ENCODE results near the gene RIN3. TPM values are rescaled to one million over a fixed set of nuclear protein-coding genes. Genes with fewer than 3 reads are reported as not detected.

RIN3 gene
- total and polyA plus RNA-seq, 2 donors (not counting 3 experiments of a cell fraction or from before 2014, with no cell fraction given), result 5.1 to 20.8 TPM

DNA sequence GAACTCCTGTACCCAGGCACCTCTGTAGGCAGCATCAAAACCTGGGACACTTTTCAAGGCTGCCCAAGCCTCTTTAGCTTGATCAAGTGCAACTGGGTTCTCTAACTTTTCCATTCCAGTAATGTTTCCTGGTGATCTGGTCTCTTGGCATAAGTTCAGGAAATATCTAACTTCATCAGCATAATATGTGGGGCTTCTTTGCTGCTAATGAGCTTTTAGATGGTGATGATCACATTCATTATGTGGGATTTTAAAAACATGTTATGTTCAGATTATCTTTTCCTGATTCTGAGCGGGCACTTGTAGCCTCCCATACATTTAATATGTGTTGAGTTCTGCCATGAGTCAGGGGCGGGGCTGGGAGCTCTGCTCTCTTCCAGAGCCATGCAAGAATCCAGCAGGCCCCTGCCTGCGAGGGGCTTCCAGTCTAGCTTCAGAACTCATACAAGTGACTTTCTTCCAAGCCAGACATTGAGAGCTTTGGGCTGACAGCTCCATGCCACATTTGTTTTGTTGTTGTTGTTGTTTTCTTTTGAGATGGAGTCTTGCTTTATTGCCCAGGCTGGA, 39.5 kb upstream of the RIN3 start:
- H3K36me3 ChIP-seq (ENCODE audit: control insufficient read depth in 2 of 2, extremely low read depth in 1 of 2, insufficient read depth in 2 of 2, low read length in 2 of 2), result no peaks in the 10 kb centered on the region
- CTCF ChIA-PET, result interaction anchor here (1.2 to 1.4 kb wide), 2 partner anchors 13 to 15 kb away, joined by 3 to 4 read pairs; no protein-coding TSS in a partner anchor

DNA sequence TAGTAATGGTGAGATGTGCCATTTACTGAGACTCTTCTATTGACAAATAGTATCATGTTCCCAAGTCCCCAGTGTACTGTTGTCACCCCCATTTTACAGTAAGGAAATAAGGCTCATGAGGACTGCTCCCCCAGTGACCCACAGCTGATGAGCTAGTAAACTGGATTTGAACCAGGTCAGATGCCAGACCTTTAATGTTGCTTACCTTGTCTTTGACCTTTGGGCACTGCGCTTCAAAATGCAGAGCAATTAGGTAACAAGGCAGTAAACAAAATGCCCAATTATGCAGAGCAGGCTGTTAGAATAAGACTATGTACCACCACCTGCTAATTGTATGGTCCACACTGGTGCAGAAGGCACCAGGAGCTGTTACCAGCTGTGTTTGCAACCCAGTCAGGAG, 38.5 kb upstream of the RIN3 start:
- Histone ChIP-seq H3K9ac (replicated peaks; ENCODE audit: extremely low read depth, insufficient read depth, low read length) (no peak overlapping the region), H3K9me1 (replicated peaks; ENCODE audit: control insufficient read depth, extremely low read depth, insufficient read depth, low read length) (no peaks in the 10 kb centered on the region), H3K4me2 (ENCODE audit: insufficient read depth, low read length) (no peak overlapping the region), H3K4me3 (replicated peaks in 1 of 3; ENCODE audit: insufficient read depth in 1 of 3, low read depth in 1 of 3, low read length in 3 of 3) (no peak overlapping the region), H4K20me1 (replicated peaks; ENCODE audit: control insufficient read depth, extremely low read depth, insufficient read depth, low read length) (no peaks in the 10 kb centered on the region), H3K4me1 (ENCODE audit: control insufficient read depth, extremely low read depth, insufficient read depth, low read length) (no peaks in the 10 kb centered on the region), H3K27me3 (ENCODE audit: control insufficient read depth in 2 of 2, insufficient read depth in 2 of 2, low read length in 2 of 2) (peaks cover 2 to 5% of the 10 kb centered on the region in 2 experiments), H3K79me2 (ENCODE audit: control insufficient read depth, insufficient read depth, low read length) (no peaks in the 10 kb centered on the region), H3K9me3 (replicated peaks; ENCODE audit: control insufficient read depth, insufficient read depth, low read length) (no peaks in the 10 kb centered on the region), H3K36me3 (ENCODE audit: control insufficient read depth in 2 of 2, extremely low read depth in 1 of 2, insufficient read depth in 2 of 2, low read length in 2 of 2) (no peaks in the 10 kb centered on the region), H3K27ac (ENCODE audit: insufficient read depth, low read depth, low read length) (no peak overlapping the region), H2AFZ (ENCODE audit: low read depth, low read length) (no peak overlapping the region)
- dilution Hi-C loops (cut with MboI; ENCODE audit: extremely low pct_ligation_motif_present, low sequenced_read_pairs), result no loop called here
- intact Hi-C loops (cut with micrococcal nuclease), result no loop called here
- FAIRE-seq (no peak), DNase-seq (ENCODE audit: low read depth, low spot score) (no peak)
- ChIA-PET POLR2A (no interaction called here), CTCF (no interaction called here)
- TF ChIP-seq, protein P1, sequence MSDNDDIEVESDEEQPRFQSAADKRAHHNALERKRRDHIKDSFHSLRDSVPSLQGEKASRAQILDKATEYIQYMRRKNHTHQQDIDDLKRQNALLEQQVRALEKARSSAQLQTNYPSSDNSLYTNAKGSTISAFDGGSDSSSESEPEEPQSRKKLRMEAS (IDR thresholded peaks at IDR 0.05; ENCODE audit: insufficient read depth, insufficient read length), result no peak
- no peak for TF ChIP-seq EZH2 (IDR thresholded peaks at IDR 0.05; ENCODE audit: borderline replicate concordance, low read depth, low read length, severe bottlenecking)
- no peak for TF ChIP-seq POLR2A (IDR thresholded peaks at IDR 0.05; ENCODE audit: low read depth, low read length)
- TF ChIP-seq FOS (IDR thresholded peaks at IDR 0.05; ENCODE audit: borderline replicate concordance, insufficient read depth, low read length), result no peak
- TF ChIP-seq GATA2 (IDR thresholded peaks at IDR 0.05; ENCODE audit: insufficient read depth, insufficient read length, low read depth, low read length), result no peak
- no peak for TF ChIP-seq POLR2AphosphoS5 (IDR thresholded peaks at IDR 0.05; ENCODE audit: insufficient read depth, low read depth, low read length)
- TF ChIP-seq JUN (IDR thresholded peaks at IDR 0.05; ENCODE audit: borderline replicate concordance, insufficient read depth, insufficient read length, low read depth), result no peak
- TF ChIP-seq, protein P2, sequence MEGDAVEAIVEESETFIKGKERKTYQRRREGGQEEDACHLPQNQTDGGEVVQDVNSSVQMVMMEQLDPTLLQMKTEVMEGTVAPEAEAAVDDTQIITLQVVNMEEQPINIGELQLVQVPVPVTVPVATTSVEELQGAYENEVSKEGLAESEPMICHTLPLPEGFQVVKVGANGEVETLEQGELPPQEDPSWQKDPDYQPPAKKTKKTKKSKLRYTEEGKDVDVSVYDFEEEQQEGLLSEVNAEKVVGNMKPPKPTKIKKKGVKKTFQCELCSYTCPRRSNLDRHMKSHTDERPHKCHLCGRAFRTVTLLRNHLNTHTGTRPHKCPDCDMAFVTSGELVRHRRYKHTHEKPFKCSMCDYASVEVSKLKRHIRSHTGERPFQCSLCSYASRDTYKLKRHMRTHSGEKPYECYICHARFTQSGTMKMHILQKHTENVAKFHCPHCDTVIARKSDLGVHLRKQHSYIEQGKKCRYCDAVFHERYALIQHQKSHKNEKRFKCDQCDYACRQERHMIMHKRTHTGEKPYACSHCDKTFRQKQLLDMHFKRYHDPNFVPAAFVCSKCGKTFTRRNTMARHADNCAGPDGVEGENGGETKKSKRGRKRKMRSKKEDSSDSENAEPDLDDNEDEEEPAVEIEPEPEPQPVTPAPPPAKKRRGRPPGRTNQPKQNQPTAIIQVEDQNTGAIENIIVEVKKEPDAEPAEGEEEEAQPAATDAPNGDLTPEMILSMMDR (IDR thresholded peaks at IDR 0.05; ENCODE audit: extremely low read depth in 1 of 2, insufficient read depth in 1 of 2, low read depth in 1 of 2, low read length in 2 of 2), result no peak
- no peak for TF ChIP-seq MYC (IDR thresholded peaks at IDR 0.05; ENCODE audit: low read depth, low read length)
- no TSS peak for BruUV-seq (replicated peaks)

More for the DNA sequence above, 39.5 kb upstream of the RIN3 start:
- Histone ChIP-seq H3K27me3 (ENCODE audit: control insufficient read depth in 2 of 2, insufficient read depth in 2 of 2, low read length in 2 of 2) (peaks cover 2 to 3% of the 10 kb centered on the region in 2 experiments), H3K4me1 (ENCODE audit: control insufficient read depth, extremely low read depth, insufficient read depth, low read length) (no peaks in the 10 kb centered on the region), H3K27ac (ENCODE audit: insufficient read depth, low read depth, low read length) (no peak overlapping the region), H3K9ac (replicated peaks; ENCODE audit: extremely low read depth, insufficient read depth, low read length) (no peak overlapping the region), H3K9me3 (replicated peaks; ENCODE audit: control insufficient read depth, insufficient read depth, low read length) (no peaks in the 10 kb centered on the region), H3K4me3 (replicated peaks in 1 of 3; ENCODE audit: insufficient read depth in 1 of 3, low read depth in 1 of 3, low read length in 3 of 3) (no peak overlapping the region), H4K20me1 (replicated peaks; ENCODE audit: control insufficient read depth, extremely low read depth, insufficient read depth, low read length) (no peaks in the 10 kb centered on the region), H3K9me1 (replicated peaks; ENCODE audit: control insufficient read depth, extremely low read depth, insufficient read depth, low read length) (no peaks in the 10 kb centered on the region), H3K79me2 (ENCODE audit: control insufficient read depth, insufficient read depth, low read length) (no peaks in the 10 kb centered on the region), H2AFZ (ENCODE audit: low read depth, low read length) (no peak overlapping the region), H3K4me2 (ENCODE audit: insufficient read depth, low read length) (no peak overlapping the region)
- POLR2A ChIA-PET, result no interaction called here
- DNase-seq (ENCODE audit: low read depth, low spot score) (no peak), FAIRE-seq (no peak)
- dilution Hi-C loops (cut with MboI; ENCODE audit: extremely low pct_ligation_motif_present, low sequenced_read_pairs), result no loop called here
- intact Hi-C loops (cut with micrococcal nuclease), result no loop called here
- TF ChIP-seq GATA2 (IDR thresholded peaks at IDR 0.05; ENCODE audit: insufficient read depth, insufficient read length, low read depth, low read length) (no peak), POLR2AphosphoS5 (IDR thresholded peaks at IDR 0.05; ENCODE audit: insufficient read depth, low read depth, low read length) (no peak), JUN (IDR thresholded peaks at IDR 0.05; ENCODE audit: borderline replicate concordance, insufficient read depth, insufficient read length, low read depth) (no peak), MYC (IDR thresholded peaks at IDR 0.05; ENCODE audit: low read depth, low read length) (no peak)
- no TSS peak for BruUV-seq (replicated peaks)
